HG03135 (cell line): Measurements from ENCODE around the gene ZCCHC3.
A peak's percentile ranks its signal among the peaks of the same experiment; 100 is the strongest.
"Not testable (repeated sequence)": the region's sequence is repeated elsewhere in the genome, so short reads cannot be mapped to it uniquely, and the experiment has no call there.

ENCODE experiments used
- ATAC-seq: cut with Tn5 transposase; IDR thresholded peaks from one replicate; pipeline ENCODE4 v1.9.1; 2021; ENCODE audit warnings: mild to moderate bottlenecking, moderate library complexity; ENCODE audit not compliant: unreplicated experiment

Gene ZCCHC3

DNA sequence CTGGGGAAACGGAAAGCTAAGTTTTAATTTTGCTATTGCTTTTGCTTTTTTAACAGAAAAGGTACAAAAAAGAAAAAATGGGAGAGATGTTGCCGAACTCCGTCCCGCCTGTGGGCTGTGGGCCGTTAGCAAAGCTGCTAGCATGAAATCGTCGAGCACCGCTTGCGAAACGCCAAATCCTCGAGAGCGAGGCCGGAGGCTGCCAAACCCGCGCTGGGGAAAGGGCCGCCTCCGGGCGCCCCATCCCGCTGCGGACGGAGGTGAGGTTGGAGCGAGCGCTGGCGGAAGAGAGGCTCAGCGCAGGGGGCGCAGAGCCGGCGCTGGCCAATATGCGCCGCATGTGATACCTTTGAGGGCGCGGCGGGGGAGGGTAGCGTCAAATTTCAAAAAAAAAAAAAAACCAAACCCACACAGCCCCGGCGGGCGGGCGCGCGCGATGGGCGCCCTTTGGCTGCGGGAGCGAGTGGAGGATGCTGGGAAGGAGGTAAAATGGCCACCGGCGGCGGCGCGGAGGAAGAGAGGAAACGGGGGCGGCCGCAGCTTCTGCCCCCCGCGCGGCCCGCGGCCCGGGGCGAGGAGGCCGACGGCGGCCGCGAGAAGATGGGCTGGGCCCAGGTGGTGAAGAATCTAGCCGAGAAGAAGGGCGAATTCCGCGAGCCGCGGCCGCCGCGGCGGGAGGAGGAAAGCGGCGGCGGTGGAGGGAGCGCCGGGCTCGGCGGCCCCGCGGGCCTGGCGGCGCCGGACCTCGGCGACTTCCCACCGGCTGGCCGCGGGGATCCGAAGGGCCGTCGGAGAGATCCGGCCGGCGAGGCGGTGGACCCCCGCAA lies at the start of gene ZCCHC3:
Gene ZCCHC3 (plus strand): TSS at position 473 of the 827 bp plus-strand sequence. CDS start 17 bp downstream, at position 490.
- ATAC-seq: peak; percentile 74

- no peak for ATAC-seq
Measured at GRCh38 chr20:251354-251753, 46.0 kb upstream of the ZCCHC3 start.

GRCh38 chr20:252801-253200 lies 44.6 kb upstream of the ZCCHC3 start:
- no peak for ATAC-seq

GRCh38 chr20:253447-253846 lies 43.9 kb upstream of the ZCCHC3 start:
- ATAC-seq: not testable (repeated sequence)

GRCh38 chr20:257419-257818 lies 40.0 kb upstream of the ZCCHC3 start, which contains the start of gene DEFB132:
Gene DEFB132, plus strand, starts transcription at chr20:257724. Its CDS starts 55 bp downstream, at chr20:257779.
- ATAC-seq: no peak

GRCh38 chr20:258269-258858 lies 39.0 kb upstream of the ZCCHC3 start:
- no peak for ATAC-seq

- ATAC-seq: no peak
Measured at GRCh38 chr20:258963-259362, 38.4 kb upstream of the ZCCHC3 start.

DNA sequence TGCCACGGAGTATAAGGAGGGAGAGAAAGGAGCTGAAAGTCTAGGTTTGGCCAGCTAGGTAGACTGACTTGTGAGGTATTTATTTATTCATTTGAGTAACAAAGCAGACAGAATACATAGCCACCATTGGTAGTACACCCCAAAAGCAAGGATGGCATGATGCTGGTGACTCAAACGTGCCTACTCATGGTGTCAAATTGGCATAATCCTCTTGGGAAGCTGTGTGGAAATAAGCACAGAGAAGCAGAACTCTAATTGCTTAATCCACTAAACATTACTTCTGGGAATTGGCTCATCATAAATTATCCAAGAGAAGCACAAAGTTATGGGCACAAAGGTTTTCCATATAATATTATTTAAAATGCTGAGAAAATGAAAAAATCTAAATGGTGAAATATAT lies 37.4 kb upstream of the ZCCHC3 start:
- no peak for ATAC-seq

DNA sequence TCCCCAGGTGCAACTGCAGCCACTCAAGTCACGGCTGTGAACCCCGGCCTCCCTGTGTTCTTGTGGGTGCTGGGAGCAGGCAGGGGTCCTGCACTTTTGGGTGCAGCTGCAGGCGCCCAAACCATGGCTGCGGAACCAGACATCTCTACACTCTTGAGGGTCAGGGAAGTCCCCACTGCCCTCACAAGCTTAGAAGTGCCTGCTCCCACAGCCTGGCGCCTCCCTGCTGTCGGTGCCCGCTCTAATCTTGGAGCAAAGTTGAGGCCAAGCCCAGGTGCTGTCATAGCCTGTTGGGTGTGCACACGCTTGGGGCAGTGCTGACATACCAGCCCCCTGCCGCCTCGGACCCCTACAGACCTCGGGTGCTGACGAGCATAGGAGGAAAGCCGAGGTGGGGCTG lies 33.7 kb upstream of the ZCCHC3 start:
- no peak for ATAC-seq

- peak; percentile 94 for ATAC-seq
Measured at GRCh38 chr20:266596-267562, 30.5 kb upstream of the ZCCHC3 start.

DNA sequence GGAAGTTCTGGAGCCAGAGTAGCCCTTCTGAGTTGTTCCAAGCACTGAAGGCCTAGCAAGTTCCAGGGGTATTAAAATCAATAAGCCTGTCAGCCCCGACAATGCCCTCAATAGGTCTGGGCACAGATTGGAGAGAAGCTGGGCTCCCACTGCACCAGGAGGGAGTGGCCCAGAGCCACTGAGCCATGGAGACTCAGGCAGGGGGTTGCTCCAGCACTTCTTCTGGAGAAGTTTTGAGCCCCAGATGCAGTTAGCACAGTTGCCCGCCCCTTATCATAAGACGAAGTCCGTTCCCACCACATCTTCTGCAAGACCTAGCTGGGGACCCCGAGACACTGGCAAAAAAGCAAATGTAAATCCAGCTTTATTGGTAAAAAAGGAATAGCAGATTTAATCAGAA lies 26.9 kb upstream of the ZCCHC3 start:
- no peak for ATAC-seq

DNA sequence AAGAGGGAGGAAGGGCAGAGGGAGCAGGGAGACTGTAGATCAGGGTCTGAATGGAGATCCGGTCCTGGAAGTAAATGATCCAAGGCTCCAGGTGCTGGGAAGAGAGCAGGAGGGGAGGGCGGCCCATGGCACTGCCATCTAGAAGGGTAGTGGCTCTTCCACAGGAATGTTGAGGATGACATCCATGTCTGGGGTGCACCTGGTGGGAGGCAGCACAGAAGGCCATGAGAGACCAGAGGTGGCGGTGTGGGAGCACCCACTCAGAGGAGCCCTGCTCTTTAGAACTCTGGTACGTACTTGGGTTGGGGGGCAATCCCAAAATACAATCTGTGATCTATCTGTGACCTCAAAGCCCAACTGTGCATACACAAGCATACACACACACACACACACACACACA lies 26.3 kb upstream of the ZCCHC3 start:
- no peak for ATAC-seq

DNA sequence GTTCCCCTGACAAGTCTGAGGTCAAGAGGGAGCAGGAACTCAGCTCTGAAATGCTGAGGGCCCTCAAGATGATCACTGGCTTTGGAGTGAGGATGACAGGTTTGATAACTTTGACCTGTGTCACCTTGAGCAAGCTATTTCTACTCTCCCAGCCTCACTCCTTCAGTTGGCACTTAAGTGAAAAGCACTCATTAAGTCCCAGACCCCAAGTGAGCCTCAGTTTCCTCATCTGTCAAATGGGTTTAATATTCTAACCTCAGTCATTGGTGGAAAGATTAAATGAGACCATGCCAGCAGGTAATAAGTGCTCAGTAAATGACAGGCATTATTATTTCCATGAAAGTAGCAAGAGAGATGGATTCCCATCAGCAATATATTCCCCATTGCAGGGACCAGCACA lies 25.8 kb upstream of the ZCCHC3 start:
- ATAC-seq: no peak

GRCh38 chr20:272718-273117 lies 24.7 kb upstream of the ZCCHC3 start:
- ATAC-seq: no peak

DNA sequence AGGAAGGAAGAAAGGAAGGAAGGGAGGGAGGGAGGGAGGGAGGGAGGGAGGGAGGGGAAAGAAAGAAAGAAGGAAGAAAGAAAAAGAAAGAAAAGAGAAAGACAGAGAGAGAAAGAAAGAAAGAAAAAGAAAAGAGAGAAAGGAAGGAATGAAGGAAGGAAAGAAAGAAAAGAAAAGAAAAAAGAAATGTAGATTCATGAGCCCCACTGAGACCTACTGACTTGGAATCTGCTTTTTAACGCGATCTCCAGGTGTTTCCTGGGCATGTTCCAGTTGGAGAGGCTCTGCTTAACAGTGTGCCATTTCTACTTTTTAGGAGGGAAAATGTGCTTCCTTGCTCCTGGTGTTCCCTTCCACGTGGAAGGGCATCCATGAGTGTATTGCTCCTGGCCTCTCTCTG lies 23.5 kb upstream of the ZCCHC3 start:
- ATAC-seq: no peak

- no peak for ATAC-seq
Measured at GRCh38 chr20:275791-276190, 21.6 kb upstream of the ZCCHC3 start.

- ATAC-seq: no peak
Measured at GRCh38 chr20:276620-277495, 20.5 kb upstream of the ZCCHC3 start.

DNA sequence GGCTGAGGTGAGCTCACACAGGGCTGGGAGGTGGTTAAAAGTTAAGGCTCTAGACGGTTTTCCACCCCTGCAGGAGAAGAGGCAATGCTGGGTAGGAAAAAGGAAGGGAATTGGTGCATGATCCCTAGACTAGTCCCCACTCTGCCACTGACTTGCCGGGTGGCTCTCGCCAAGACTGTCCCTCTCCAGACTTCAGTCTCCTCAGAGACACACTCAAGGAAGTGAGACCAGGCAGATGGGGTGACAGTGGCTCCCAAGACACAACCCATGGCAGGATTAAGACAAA lies 19.9 kb upstream of the ZCCHC3 start:
- no peak for ATAC-seq

DNA sequence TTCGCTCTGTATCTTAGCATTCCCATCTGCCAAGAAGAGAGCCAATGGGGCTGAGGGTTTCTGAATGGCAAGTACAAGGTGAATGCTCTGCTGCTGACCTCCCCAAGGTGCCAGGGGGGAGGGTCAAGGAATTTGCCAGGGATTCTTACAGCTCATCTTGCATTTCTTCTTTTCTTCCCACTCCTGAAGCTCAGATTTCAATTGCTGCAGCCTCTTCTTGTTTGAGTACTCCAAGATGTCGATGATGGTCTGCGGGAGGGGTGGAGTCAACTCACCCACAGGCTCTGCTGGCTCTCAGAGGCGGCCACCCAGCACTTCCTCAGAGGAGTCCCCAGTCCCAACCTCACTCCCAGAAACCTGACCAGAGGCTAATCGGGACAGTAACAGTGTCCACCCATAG lies 19.2 kb upstream of the ZCCHC3 start:
- no peak for ATAC-seq
